Measurements from ENCODE around the gene NPC1. TPM values are rescaled to one million over a fixed set of nuclear protein-coding genes. Genes with fewer than 3 reads are reported as not detected.

NPC1 gene
- total RNA-seq, 1 donor from 2014 or later = 143 TPM

GRCh38 chr18:23524213-23524707, 62.0 kb downstream of the NPC1 start:
- TF ChIP-seq CTCF (IDR thresholded peaks at IDR 0.05) = no peak
- H3K9me3 ChIP-seq = no peaks in the 10 kb centered on the region
- no peaks in the 10 kb centered on the region for H3K27me3 ChIP-seq
- intact Hi-C loops (cut with DNase I) = loop anchor here (5.0 kb wide), 1 partner anchor 58 kb away; no protein-coding TSS in a partner anchor
- H3K4me3 ChIP-seq = no peak overlapping the region
- H3K4me1 ChIP-seq = peaks cover 11% of the 10 kb centered on the region
- no peak for ATAC-seq
- no peak for DNase-seq
- peaks cover 99% of the 10 kb centered on the region for H3K36me3 ChIP-seq
- H3K27ac ChIP-seq = no peak overlapping the region

DNA sequence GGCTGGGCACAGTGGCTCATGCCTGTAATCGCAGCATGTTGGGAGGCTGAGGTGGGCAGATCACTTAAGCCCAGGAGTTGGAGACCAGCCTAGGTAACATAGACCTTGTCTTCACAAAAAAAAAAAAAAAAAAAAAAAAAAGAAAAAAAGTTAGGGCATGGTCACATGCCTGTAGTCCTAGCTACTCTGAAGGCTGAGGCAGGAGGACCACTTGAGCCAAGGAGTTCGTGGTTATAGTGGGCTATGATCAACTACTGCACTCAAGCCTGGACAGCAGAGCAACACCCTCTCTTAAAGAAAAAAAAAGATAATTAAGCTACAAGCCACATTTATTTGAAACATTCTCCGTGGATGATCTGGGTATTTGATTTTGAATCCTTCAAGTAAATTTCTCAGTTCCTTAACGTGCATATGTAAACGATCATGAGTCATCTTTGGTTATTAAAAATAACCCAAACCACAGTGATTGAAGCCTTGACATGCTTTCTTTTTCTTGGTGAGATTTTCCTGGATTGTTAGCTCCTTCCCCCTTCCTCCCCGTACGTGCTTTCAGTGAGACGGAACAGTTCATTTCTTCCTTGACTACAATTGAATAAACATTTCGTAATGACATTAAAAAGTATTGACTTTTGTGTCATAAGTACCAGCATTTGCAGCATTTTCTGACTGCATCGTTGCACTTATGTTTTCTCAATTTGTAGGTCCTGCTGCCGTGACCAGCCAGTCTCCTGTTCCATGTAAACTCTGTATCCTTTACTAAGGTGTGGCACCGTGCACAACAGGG, 62.7 kb downstream of the NPC1 start:
- H3K27me3 ChIP-seq = no peaks in the 10 kb centered on the region
- intact Hi-C loops (cut with DNase I) = loop anchor here (5.0 kb wide), 1 partner anchor 59 kb away; no protein-coding TSS in a partner anchor
- no peaks in the 10 kb centered on the region for H3K9me3 ChIP-seq
- H3K4me3 ChIP-seq = no peak overlapping the region
- H3K36me3 ChIP-seq = peaks cover 99% of the 10 kb centered on the region
- DNase-seq (no peak), ATAC-seq (peak; percentile 67)
- no peak for TF ChIP-seq CTCF (IDR thresholded peaks at IDR 0.05)
- H3K27ac ChIP-seq = peak overlapping the region; percentile 24
- H3K4me1 ChIP-seq = peaks cover 11% of the 10 kb centered on the region

DNA sequence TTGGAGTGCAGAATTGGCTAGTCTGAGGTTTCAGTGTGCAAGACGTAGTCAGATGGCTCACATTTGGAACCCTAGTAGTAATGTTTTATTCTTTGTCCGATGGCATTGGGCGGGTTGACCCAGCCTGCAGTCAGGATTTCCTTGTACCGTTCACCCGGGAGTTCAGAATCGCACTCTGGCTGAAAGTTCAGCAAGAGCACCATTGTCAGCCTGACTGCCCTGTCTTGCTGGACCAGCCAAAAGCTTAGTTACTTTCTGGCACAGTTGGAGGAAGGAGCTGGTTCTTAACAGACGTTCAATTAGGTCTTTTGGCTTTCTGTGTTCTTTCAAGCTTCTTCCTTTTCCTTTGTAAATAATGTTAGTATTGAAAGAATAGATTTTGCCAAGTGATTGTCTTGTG, 64.4 kb downstream of the NPC1 start:
- no peak for TF ChIP-seq CTCF (IDR thresholded peaks at IDR 0.05)
- DNase-seq (no peak), ATAC-seq (no peak)
- peak overlapping the region; percentile 17 for H3K27ac ChIP-seq
- intact Hi-C loops (cut with DNase I) = loop anchor here (5.0 kb wide), 1 partner anchor 60 kb away; no protein-coding TSS in a partner anchor
- no peak overlapping the region for H3K4me3 ChIP-seq
- peaks cover 11% of the 10 kb centered on the region for H3K4me1 ChIP-seq
- peaks cover 99% of the 10 kb centered on the region for H3K36me3 ChIP-seq
- no peaks in the 10 kb centered on the region for H3K9me3 ChIP-seq
- no peaks in the 10 kb centered on the region for H3K27me3 ChIP-seq

DNA sequence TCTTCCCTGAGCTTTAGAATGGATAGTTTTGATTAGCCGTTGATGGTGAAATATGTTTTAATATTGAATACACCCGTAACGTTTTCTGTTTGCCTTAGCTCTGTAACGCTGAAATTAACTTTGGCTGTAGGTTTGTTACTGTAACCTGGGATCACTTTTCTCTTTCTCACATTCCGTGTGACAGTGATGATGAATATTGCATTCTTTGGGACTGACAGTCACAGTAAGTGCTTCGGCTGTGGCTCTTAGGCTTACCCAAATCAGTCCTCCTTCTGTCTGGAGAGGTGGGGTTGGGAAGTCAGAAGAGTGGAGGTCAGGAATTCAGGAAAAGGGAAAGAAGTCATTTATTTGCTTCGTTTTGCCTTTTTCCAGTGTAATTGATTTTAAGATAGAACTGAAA, 65.0 kb downstream of the NPC1 start:
- Histone ChIP-seq H3K4me3 (no peak overlapping the region), H3K4me1 (peaks cover 11% of the 10 kb centered on the region), H3K27ac (peak overlapping the region; percentile 17), H3K9me3 (no peaks in the 10 kb centered on the region), H3K36me3 (peaks cover 99% of the 10 kb centered on the region), H3K27me3 (no peaks in the 10 kb centered on the region)
- intact Hi-C loops (cut with DNase I) = loop anchor here (5.0 kb wide), 1 partner anchor 61 kb away; no protein-coding TSS in a partner anchor
- DNase-seq (no peak), ATAC-seq (no peak)
- no peak for TF ChIP-seq CTCF (IDR thresholded peaks at IDR 0.05)

DNA sequence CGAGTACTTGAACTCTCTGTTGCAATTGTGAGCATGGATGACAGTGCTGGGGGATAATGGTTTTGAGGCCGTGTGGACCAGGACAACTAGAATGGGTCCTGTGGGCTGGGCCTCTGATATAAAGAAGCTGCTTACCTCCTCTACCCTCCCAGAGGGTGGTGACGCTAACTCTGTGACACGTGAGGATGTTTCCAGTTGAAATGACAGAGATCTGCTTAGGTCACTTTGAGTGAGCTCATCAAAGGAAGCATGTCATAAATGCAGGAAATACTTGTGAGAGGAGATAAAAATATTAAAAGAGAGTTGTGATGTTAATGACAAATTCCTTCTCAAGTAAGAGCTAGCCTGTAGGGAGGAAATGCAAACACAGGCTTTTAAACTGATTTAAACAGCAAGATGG, 66.6 kb downstream of the NPC1 start:
- Histone ChIP-seq H3K4me1 (peaks cover 11% of the 10 kb centered on the region), H3K9me3 (no peaks in the 10 kb centered on the region), H3K36me3 (peaks cover 97% of the 10 kb centered on the region), H3K27me3 (no peaks in the 10 kb centered on the region), H3K4me3 (no peak overlapping the region), H3K27ac (no peak overlapping the region)
- DNase-seq (no peak), ATAC-seq (no peak)
- intact Hi-C loops (cut with DNase I) = loop anchor here (5.0 kb wide), 1 partner anchor 63 kb away; no protein-coding TSS in a partner anchor
- TF ChIP-seq CTCF (IDR thresholded peaks at IDR 0.05) = no peak

Data from upper lobe of right lung (tissue), 1 donor.